Natural killer cell (primary cell): Measurements from ENCODE around the gene CPZ. TPM values are rescaled to one million over a fixed set of nuclear protein-coding genes. Genes with fewer than 3 reads are reported as not detected.

Experiments used
- ATAC-seq, 3 donors: fragments of 150-1000 bp in 2 of 3; fragments of 200-7000 bp in 1 of 3; cut with Tn5 transposase; 1 replicate in 1 of 3; 2 replicates in 2 of 3; pipeline ENCODE4 v1.10.0; 2021; ENCODE audit warnings: mild to moderate bottlenecking in 2 of 3, moderate library complexity in 2 of 3
- DNase-seq, 2 donors: peaks; one replicate each; pipeline versions ENCODE4 v3.0.0 to v3.0.0-alpha.2; 2013 to 2021; ENCODE audit warnings: mixed read lengths in 1 of 2
- H3K27ac ChIP-seq: one replicate; pipeline ENCODE4 v1.5.1; 2013; ENCODE audit warnings: mild to moderate bottlenecking, low read length
- H3K27me3 ChIP-seq: one replicate; pipeline ENCODE4 v1.6.1; 2013; ENCODE audit warnings: low read length; ENCODE audit not compliant: control insufficient read depth, insufficient read depth
- H3K36me3 ChIP-seq: one replicate; pipeline ENCODE4 v1.6.1; 2013; ENCODE audit warnings: low read length; ENCODE audit not compliant: control insufficient read depth, insufficient read depth
- H3K4me1 ChIP-seq: one replicate; pipeline ENCODE4 v1.6.1; 2013; ENCODE audit warnings: low read length; ENCODE audit not compliant: control insufficient read depth, insufficient read depth
- H3K4me3 ChIP-seq: one replicate; pipeline ENCODE4 v1.5.1; 2013; ENCODE audit warnings: low read length
- H3K9me3 ChIP-seq: one replicate; pipeline ENCODE4 v1.6.1; 2013; ENCODE audit warnings: low read length; ENCODE audit not compliant: control insufficient read depth, insufficient read depth
- H3K27ac Mint-ChIP-seq, 2 donors: one replicate each; pipeline ENCODE4 v1.8.0; 2022; ENCODE audit warnings: mild to moderate bottlenecking in 2 of 2, mixed read lengths in 2 of 2, moderate library complexity in 1 of 2
- H3K27me3 Mint-ChIP-seq, 2 donors: one replicate each; pipeline ENCODE4 v1.8.0; 2022; ENCODE audit warnings: low read depth in 2 of 2, mixed read lengths in 2 of 2
- H3K36me3 Mint-ChIP-seq: one replicate; pipeline ENCODE4 v1.8.0; 2022; ENCODE audit warnings: mixed read lengths
- H3K4me1 Mint-ChIP-seq, 2 donors: one replicate each; pipeline ENCODE4 v1.8.0; 2022; ENCODE audit warnings: mixed read lengths in 2 of 2
- H3K4me3 Mint-ChIP-seq: one replicate; pipeline ENCODE4 v1.8.0; 2022; ENCODE audit warnings: mild to moderate bottlenecking, moderate library complexity, mixed read lengths
- H3K9me3 Mint-ChIP-seq, 2 donors: one replicate each; pipeline ENCODE4 v1.8.0; 2022; ENCODE audit warnings: mixed read lengths in 2 of 2
- whole genome bisulfite sequencing: methylation state at CpG from one replicate; pipeline ENCODE4 v1.1.7; 2013; ENCODE audit warnings: missing lambda C conversion rate; ENCODE audit not compliant: insufficient coverage; 5-methylcytosine and 5-hydroxymethylcytosine counted together
- intact Hi-C: fragments of 100-400 bp; cut with micrococcal nuclease; formaldehyde crosslinking; loops from one replicate; pipeline ENCODE4 v1.14.2; 2022
- total RNA-seq, 4 donors: library from RNA; stranded (reverse); fragments of 120-200 nt in 1 of 4; gene quantifications; one replicate each; pipeline versions ENCODE4 v1.2.3 to v1.2.4, GENCODE V29; 2013 to 2022
- TF ChIP-seq, protein P1 (sequence below): fragments of 200-600 bp; IDR thresholded peaks from one replicate; pipeline ENCODE4 v1.8.0; 2022; ENCODE audit warnings: antibody characterized with exemption

The CPZ gene
- total RNA-seq, 3 donors from 2014 or later (not counting 1 experiment from before 2014, with no cell fraction given): not detected

DNA sequence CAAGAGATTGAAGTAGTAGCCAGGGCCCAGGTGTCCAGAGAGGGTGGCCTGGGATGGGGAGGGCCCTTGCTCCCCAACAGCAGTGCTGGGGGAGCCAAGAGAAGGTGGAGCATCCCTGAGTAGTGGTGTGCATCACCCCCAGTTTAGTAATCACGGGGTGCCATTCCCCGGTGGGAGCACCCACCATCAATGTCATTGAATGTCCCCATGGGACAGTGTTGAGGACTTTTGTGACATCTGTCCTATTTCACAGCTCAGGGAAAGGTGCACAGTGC lies 4.4 kb upstream of the CPZ start:
- ATAC-seq: no peak
- intact Hi-C loops: no loop called here
- no peak for DNase-seq
- no peaks in the 10 kb centered on the region for H3K9me3 ChIP-seq
- no peak overlapping the region for H3K4me3 Mint-ChIP-seq
- 97% methylated on average over 2 of the region's 2 CpGs for WGBS
- no peaks in the 10 kb centered on the region for H3K9me3 Mint-ChIP-seq
- H3K27ac Mint-ChIP-seq: no peak overlapping the region
- no peaks in the 10 kb centered on the region for H3K4me1 ChIP-seq
- H3K36me3 Mint-ChIP-seq: no peaks in the 10 kb centered on the region
- TF ChIP-seq, protein P1, sequence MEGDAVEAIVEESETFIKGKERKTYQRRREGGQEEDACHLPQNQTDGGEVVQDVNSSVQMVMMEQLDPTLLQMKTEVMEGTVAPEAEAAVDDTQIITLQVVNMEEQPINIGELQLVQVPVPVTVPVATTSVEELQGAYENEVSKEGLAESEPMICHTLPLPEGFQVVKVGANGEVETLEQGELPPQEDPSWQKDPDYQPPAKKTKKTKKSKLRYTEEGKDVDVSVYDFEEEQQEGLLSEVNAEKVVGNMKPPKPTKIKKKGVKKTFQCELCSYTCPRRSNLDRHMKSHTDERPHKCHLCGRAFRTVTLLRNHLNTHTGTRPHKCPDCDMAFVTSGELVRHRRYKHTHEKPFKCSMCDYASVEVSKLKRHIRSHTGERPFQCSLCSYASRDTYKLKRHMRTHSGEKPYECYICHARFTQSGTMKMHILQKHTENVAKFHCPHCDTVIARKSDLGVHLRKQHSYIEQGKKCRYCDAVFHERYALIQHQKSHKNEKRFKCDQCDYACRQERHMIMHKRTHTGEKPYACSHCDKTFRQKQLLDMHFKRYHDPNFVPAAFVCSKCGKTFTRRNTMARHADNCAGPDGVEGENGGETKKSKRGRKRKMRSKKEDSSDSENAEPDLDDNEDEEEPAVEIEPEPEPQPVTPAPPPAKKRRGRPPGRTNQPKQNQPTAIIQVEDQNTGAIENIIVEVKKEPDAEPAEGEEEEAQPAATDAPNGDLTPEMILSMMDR: no peak
- no peak overlapping the region for H3K4me3 ChIP-seq
- H3K4me1 Mint-ChIP-seq: no peaks in the 10 kb centered on the region
- H3K27me3 ChIP-seq: peaks cover 5% of the 10 kb centered on the region
- H3K27me3 Mint-ChIP-seq: peaks cover 18 to 22% of the 10 kb centered on the region in 2 donors
- no peaks in the 10 kb centered on the region for H3K36me3 ChIP-seq
- H3K27ac ChIP-seq: no peak overlapping the region

DNA sequence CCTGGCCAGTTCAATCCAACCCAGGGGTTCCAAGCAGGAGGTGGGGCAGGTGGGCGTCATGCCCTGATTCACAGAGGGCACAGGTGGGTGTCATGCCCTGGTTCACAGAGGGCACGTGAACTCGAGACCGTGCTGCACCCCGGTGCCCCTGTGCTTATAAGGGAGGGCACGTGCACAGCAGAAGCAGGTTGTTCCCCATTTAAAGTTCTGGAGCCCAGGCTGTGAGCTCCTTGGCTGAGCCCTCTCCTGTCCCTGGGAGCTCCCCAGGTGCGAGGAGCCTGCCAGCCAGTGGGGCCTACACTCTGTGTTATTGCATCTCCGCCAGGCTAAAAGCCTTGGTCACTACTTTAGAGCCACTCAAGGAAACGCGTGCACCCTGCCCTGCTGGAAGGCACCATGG lies 3.2 kb upstream of the CPZ start:
- H3K9me3 ChIP-seq: no peaks in the 10 kb centered on the region
- no peaks in the 10 kb centered on the region for H3K4me1 ChIP-seq
- H3K36me3 Mint-ChIP-seq: no peaks in the 10 kb centered on the region
- no peaks in the 10 kb centered on the region for H3K4me1 Mint-ChIP-seq
- no peak overlapping the region for H3K4me3 Mint-ChIP-seq
- H3K9me3 Mint-ChIP-seq: no peaks in the 10 kb centered on the region
- ATAC-seq (no peak), DNase-seq (no peak)
- intact Hi-C loops: no loop called here
- no peak overlapping the region for H3K27ac ChIP-seq
- no peak overlapping the region for H3K27ac Mint-ChIP-seq
- H3K27me3 Mint-ChIP-seq: peaks cover 25 to 27% of the 10 kb centered on the region in 2 donors
- no peak overlapping the region for H3K4me3 ChIP-seq
- H3K27me3 ChIP-seq: peaks cover 8% of the 10 kb centered on the region
- 82% methylated on average over 10 of the region's 10 CpGs for WGBS
- TF ChIP-seq, protein P1: no peak
- no peaks in the 10 kb centered on the region for H3K36me3 ChIP-seq

DNA sequence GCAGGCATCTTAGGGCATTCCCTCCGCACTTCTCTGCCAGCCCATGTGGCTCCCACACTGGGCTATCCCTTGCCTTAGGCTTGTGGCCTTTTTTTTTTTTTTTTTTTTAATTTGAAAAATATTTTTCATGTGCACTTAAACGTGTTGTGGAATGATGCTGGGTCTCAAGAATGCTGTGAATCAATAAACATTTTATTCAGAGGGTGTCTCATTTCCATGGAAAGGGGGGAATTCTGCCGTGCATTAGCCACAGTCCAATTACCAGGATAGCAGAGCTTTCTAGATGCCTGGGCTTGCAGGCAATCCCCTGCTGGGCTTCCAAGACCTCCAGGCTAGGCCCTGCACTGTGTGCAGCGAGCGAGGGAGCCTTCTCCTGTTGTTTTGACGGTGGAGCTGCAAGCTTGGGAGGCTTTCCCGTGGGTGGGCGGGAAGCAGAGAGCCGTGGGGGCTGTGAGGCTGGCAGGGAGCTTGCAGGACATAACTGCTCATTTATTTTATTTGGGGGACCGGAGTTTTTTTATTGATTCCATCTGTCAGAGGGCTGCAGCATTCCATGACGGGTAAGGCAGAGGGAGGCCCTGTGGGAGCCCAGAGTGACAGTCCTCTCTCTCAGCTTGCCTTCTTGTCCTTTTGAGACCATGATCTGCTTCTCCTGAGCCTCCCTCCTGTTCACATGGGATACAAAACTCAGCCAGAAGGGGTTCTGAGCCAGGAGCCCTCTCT lies 2.6 kb upstream of the CPZ start:
- no peak overlapping the region for H3K27ac Mint-ChIP-seq
- ATAC-seq (no peak), DNase-seq (no peak)
- intact Hi-C loops: no loop called here
- H3K4me3 Mint-ChIP-seq: no peak overlapping the region
- H3K27me3 ChIP-seq: peaks cover 8% of the 10 kb centered on the region
- H3K36me3 ChIP-seq: no peaks in the 10 kb centered on the region
- H3K9me3 Mint-ChIP-seq: no peaks in the 10 kb centered on the region
- H3K4me3 ChIP-seq: no peak overlapping the region
- peaks cover 27 to 30% of the 10 kb centered on the region in 2 donors for H3K27me3 Mint-ChIP-seq
- WGBS: 62% methylated on average over 11 of the region's 11 CpGs
- TF ChIP-seq, protein P1: no peak
- no peak overlapping the region for H3K27ac ChIP-seq
- H3K4me1 ChIP-seq: no peaks in the 10 kb centered on the region
- H3K36me3 Mint-ChIP-seq: no peaks in the 10 kb centered on the region
- no peaks in the 10 kb centered on the region for H3K9me3 ChIP-seq
- no peaks in the 10 kb centered on the region for H3K4me1 Mint-ChIP-seq

DNA sequence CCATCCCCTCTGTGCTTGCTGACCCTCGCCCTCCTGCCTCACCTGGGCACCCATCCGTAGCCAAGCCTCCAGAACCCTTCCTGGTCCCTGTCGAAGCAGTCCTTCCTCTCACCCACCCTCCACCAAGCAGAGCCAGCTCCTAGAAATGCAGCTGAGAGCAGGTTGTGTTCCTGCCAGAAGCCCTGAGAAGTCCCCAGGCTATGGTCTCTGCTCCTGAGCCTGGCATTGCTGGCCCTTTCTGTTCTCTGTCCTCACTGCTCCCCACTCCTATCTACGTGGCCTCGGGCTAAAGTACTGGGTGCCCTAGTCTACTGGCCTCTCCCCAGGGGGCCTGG lies 2.1 kb upstream of the CPZ start:
- Mint-ChIP-seq H3K9me3 (no peaks in the 10 kb centered on the region), H3K4me1 (no peaks in the 10 kb centered on the region), H3K36me3 (no peaks in the 10 kb centered on the region), H3K27me3 (peaks cover 27 to 30% of the 10 kb centered on the region in 2 donors), H3K4me3 (no peak overlapping the region), H3K27ac (no peak overlapping the region)
- no peak for ATAC-seq
- H3K27me3 ChIP-seq: peaks cover 8% of the 10 kb centered on the region
- intact Hi-C loops: no loop called here
- no peak overlapping the region for H3K27ac ChIP-seq
- 68% methylated on average over 5 of the region's 5 CpGs for WGBS
- no peak for DNase-seq
- no peak overlapping the region for H3K4me3 ChIP-seq
- no peaks in the 10 kb centered on the region for H3K36me3 ChIP-seq
- TF ChIP-seq, protein P1: no peak
- no peaks in the 10 kb centered on the region for H3K9me3 ChIP-seq
- no peaks in the 10 kb centered on the region for H3K4me1 ChIP-seq
